IMR-90 (cell line): ENCODE data around the gene DNAJC30.

Experiments
- CTCF ChIP-seq: conservative IDR thresholded peaks from 2 replicates; pipeline ENCODE4 v1.5.1; 2012; ENCODE audit warnings: mild to moderate bottlenecking, low read depth, low read length, improper control_type of control experiment
- SMC3 ChIP-seq: fragments of 150-350 bp; IDR thresholded peaks from 2 replicates; pipeline ENCODE4 v1.6.1; 2016; ENCODE audit warnings: low read depth, mild to moderate bottlenecking, antibody characterized with exemption, low read length, moderate library complexity

- TF ChIP-seq SMC3, result no peak
- no peak for TF ChIP-seq CTCF
These were observed 553 bp downstream of the DNAJC30 start for GRCh38 chr7:73682745-73683055.
